ENCODE data around the gene CRELD2.

The CRELD2 gene

GRCh38 chr22:49955581-49956417 lies 37.4 kb downstream of the CRELD2 start:
- in situ Hi-C loops (cut with MboI; ENCODE audit: low sequenced_read_pairs): no loop called here

- in situ Hi-C loops (cut with MboI; ENCODE audit: low sequenced_read_pairs): no loop called here
Observed at GRCh38 chr22:49956418-49956770, 38.0 kb downstream of the CRELD2 start.

GRCh38 chr22:49956914-49957825 lies 38.7 kb downstream of the CRELD2 start:
- in situ Hi-C loops (cut with MboI; ENCODE audit: low sequenced_read_pairs): no loop called here

- in situ Hi-C loops (cut with MboI; ENCODE audit: low sequenced_read_pairs): no loop called here
Observed at GRCh38 chr22:49957826-49958365, 39.5 kb downstream of the CRELD2 start.

- in situ Hi-C loops (cut with MboI; ENCODE audit: low sequenced_read_pairs): no loop called here
Observed at GRCh38 chr22:49958366-49958921, 40.0 kb downstream of the CRELD2 start.

GRCh38 chr22:49958931-49959781 lies 40.7 kb downstream of the CRELD2 start:
- in situ Hi-C loops (cut with MboI; ENCODE audit: low sequenced_read_pairs): no loop called here

GRCh38 chr22:49959782-49960158 lies 41.3 kb downstream of the CRELD2 start:
- in situ Hi-C loops (cut with MboI; ENCODE audit: low sequenced_read_pairs): no loop called here

GRCh38 chr22:49960159-49961004 lies 41.9 kb downstream of the CRELD2 start, which contains the start of gene PIM3:
Gene PIM3 (plus strand): TSS chr22:49960772. CDS start chr22:49960948, 176 bp downstream.
- in situ Hi-C loops (cut with MboI; ENCODE audit: low sequenced_read_pairs): no loop called here

GRCh38 chr22:49961005-49961600 lies 42.7 kb downstream of the CRELD2 start:
- in situ Hi-C loops (cut with MboI; ENCODE audit: low sequenced_read_pairs): no loop called here

GRCh38 chr22:49961601-49962011 lies 43.2 kb downstream of the CRELD2 start:
- in situ Hi-C loops (cut with MboI; ENCODE audit: low sequenced_read_pairs): no loop called here

- in situ Hi-C loops (cut with MboI; ENCODE audit: low sequenced_read_pairs): no loop called here
Observed at GRCh38 chr22:49962012-49962750, 43.7 kb downstream of the CRELD2 start.

GRCh38 chr22:49962751-49963646 lies 44.6 kb downstream of the CRELD2 start:
- in situ Hi-C loops (cut with MboI; ENCODE audit: low sequenced_read_pairs): no loop called here

- in situ Hi-C loops (cut with MboI; ENCODE audit: low sequenced_read_pairs): no loop called here
Observed at GRCh38 chr22:49963647-49964026, 45.2 kb downstream of the CRELD2 start.

- in situ Hi-C loops (cut with MboI; ENCODE audit: low sequenced_read_pairs): no loop called here
Observed at GRCh38 chr22:49964136-49965090, 46.0 kb downstream of the CRELD2 start.

GRCh38 chr22:49965091-49966040 lies 46.9 kb downstream of the CRELD2 start:
- in situ Hi-C loops (cut with MboI; ENCODE audit: low sequenced_read_pairs): no loop called here
